GM19395 (cell line): Measurements from ENCODE around the gene RIN3.

ENCODE experiments used
- ATAC-seq: cut with Tn5 transposase; IDR thresholded peaks from one replicate; pipeline ENCODE4 v1.9.1; 2021; ENCODE audit warnings: mild to moderate bottlenecking, moderate library complexity; ENCODE audit not compliant: unreplicated experiment

RIN3 gene

DNA sequence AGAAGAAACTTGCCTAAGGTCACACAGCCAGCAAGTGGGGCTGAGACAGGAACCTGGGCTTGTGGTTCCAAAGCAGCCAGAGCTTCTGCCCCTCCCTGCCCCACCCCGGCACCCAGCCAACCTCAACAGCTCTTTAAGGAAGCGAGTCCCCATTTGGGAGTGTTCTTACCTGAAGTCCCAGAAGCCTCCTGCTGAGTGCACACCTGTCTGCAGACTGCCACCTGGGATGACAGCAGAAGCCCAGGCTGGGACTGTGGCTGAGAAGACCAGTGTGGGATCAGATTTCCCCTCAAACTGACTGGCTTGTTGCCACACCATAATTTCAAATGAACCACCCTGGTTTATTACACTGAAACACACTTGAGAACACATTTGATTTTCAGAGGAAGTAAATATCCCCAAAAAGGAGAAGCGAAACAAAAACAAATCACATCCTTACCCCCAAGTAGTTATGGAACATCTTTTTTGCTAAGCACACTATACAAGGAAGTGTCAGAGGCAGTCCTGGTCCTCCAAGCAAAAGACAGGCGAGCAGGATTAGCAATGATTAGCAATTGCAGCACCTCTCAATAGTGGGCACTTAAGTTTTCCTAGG, 6.3 kb upstream of the RIN3 start:
- ATAC-seq = peak; percentile 60

DNA sequence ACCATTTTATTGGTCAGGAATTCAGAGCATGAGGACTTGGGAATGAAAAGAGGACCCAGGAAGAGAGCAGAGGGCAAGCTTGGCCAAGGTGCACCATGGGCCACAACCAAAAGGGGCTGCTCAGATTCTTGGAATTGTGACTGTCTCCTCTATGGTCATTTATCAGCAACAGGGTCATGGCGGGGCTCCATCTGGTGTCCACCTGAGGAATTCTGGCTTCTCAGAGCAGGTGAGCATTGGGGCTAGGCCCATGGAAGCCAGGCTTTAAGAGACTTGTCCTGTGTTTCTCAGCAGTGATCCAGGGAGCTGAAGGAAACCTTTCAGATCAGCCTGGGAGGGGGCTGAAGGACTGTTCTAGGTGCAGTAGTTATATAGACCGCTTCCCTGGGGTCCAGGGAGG, 2.6 kb upstream of the RIN3 start:
- ATAC-seq = no peak

DNA sequence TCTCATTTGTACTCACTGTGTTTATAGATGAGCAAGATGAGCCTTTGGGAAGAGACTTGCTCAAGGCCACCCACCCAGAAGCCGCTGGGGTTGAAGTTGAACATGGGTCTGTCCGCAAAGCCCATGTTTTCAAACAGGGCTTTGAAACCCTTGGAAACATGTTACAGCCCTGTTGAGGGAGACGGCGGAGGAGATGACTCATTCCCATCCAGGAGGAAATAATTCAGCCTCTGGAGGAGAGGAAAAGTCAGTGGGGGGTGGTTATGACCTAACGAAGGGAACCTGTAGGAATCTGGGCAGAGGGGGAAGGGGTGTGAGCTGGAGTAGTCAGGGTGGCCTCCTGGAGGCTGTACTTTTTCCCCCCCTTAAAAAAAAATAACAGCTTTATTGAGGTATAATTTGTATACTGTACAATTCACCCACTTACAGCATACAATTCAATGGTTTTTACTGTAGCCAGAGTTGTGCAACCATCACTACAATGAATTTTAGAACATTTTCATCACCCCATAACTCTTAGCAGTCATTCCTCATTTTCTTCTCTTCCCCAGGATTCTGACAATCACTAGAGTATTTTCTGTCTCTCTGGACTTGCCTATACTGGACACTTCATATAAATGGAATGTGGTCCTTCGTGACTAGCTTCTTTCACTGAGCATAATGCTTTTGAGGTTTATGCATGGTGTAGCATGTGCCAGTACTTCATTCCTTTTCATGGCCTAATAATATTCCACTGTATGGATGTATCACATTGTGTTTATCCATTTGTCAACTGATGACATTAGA, 1.9 kb upstream of the RIN3 start:
- ATAC-seq = no peak

DNA sequence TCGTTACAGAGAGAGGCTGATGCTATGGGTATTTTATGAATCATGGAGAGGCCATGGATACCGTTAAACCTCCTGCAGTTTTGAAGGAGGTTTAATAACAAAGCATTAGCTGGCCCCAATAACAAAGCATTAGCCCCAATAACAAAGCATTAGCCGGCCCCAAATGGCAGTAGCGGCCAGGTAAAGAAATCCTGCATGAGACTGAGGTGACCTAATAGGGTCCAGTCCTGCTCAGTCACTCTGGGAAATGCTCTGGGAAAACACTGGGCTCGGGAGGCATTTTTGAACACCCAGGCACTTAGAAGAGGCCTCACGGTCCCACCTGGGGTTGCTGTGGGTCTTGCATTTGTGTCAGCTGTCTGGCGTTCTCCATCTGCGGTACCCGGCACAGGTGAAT, 776 bp upstream of the RIN3 start:
- ATAC-seq = no peak

DNA sequence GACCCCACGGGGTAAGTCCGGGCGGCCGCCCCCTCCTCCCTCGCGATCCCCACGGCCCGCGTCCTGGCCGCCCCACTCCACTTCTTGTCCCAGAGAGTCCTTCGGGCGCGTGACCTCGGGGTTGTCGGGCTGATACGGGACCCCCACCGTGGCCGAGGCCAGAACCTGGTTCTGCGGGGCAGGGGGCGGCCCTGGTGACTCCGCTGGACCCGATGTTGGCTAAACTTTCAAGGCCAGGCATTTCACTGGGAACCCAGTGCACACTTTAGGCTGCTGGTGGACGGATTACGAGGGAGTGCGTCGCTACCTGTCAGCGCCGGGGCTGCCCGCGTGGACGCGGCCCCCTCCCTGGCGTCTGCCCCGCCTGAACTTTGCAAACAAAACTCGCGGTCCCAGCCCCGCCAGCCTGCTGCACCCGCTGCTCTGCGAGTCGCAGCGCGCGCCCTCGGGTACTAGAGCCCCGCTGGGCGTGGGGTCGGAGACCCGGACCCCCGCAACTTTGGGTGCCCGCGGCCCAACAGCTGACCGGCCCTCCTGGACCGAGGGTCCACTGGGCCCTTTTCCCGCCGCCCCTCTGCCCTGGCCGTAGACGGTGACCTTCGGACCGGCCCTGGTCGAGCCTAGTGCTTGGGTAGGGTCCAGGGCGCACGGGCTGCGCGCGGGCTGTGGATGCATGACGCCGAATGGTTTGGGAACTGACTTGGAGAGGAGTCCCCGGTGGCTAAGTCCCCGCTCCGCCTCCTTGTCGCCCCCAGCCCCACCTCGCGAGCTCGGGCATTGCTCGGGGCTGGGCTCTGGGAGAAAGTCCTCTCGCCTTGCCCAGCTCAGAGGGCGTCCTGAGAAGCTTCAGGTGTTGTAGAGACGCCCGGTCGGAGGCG, 624 bp downstream of the RIN3 start:
- ATAC-seq = peak; percentile 40

DNA sequence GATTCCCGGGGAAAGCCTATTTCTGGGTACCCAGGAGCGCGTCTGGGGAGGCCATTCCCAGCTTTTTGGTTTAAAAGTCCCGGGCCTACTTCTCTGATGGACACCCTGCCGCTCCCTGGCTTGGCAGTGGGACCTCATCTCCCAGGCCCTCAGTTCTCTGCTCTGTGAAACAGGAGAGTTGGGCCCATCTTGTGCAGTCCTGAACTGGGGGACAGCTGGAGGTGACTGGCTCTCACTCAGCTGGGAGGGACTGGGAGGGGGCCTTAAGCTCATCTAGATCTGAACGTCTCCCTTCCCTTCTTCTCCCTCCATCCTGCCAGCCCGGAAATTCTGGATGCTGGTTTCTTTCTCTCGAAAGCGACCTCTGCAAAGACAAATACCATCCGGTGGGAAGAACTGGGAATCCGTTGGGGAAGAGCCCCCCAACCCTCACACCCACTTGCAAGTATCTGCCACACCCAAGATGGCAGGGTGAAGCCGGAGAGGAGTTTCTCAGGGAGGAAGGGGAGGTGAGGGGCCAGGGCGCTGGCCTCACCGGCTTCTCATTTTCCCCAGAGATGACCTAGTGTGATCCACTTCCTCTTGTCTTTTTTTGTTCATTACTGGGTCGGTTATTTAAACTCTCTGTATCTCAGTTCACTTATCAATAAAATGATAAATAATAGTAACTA, 1.4 kb downstream of the RIN3 start:
- ATAC-seq = no peak

DNA sequence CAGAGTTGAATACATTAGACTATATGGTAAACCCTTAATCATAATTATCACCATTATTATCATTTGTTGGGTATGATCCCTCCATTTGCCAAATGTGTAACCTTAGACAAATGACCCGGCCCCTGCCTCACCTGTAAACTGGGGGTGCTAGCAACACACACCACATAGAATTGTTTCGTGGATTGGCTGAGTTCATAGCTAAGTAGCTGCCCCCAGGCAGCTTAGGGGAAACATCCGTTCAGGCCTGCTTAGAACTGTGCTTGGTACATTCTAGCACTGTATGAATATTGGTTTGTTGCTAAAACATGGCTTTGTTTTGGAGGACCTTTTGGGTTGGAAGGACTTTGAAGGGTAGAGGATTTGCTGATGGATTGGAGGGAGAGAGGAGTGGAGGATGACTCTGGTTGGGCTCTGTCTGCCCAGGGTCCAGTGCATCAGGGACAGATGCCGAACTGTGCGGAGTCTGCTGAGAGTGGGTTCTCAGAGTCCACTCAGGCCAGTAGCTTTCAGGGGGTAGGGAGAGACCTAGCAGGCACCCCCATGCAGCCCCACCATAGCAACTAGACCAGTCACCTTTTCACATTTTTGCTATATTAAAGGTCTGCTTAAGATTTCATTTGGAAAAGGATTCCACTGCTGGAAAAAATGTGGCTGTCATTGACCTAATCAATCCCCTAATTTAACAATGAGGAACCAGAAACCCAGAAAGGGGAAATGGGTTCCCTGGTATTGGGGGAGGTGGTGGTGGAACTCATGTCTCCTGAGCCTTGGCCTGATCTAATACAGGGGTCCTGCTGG, 2.2 kb downstream of the RIN3 start:
- ATAC-seq = no peak

DNA sequence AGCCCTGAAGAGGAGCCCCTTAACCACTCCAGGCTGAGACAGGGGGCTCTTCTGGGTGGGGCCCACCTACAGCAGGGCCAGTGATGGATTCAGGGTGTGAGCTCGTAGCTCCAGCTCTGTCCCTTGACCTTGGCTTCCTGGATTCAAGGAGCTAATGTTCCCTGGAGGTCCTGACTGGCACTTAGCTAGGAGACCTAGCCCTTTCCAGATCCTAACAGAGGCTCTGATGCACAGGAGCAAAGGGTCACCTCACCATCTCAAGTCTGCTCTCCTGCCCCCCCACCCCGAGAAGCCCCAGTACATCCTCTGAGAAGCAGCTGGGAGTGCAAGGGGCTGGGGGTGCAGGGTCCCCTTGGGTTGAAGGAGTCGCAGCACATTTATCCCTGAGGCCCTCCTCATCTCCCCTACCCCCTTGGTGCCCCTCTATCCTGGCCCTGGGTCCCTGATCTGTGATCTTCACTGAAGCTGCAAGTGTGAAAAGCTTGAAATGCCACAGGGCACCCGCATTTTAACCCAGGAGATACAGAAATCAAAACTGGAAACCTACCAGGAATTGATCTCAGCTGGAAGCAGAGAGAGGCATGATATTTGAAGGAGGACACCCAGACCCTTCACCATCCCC, 2.9 kb downstream of the RIN3 start:
- ATAC-seq = no peak

DNA sequence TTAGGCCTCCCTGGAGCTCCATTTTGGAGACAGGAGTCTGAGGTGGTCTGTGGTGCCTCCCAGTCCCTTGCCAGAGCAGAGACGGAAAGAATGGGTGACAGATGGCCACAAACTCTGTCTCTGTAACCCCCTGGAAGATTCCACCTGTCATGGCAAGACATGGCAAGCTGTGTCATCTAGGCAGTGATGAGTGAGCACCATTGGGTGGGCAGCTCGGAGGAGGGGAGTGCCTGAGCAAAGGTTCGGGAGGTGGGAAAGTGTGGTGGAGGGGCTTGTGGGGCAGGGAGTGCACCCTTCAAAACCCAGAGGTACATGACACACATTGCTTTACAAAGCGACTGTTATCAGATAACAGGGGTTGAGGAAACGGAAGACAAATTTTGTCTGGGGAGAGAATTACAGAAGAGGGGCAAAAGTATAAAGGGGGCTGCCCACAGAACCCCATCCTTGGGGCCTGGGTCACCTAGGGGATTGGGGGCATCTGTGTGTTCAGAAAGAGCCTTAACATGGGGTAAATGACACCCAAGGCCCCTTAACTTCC, 3.5 kb downstream of the RIN3 start:
- ATAC-seq = no peak

DNA sequence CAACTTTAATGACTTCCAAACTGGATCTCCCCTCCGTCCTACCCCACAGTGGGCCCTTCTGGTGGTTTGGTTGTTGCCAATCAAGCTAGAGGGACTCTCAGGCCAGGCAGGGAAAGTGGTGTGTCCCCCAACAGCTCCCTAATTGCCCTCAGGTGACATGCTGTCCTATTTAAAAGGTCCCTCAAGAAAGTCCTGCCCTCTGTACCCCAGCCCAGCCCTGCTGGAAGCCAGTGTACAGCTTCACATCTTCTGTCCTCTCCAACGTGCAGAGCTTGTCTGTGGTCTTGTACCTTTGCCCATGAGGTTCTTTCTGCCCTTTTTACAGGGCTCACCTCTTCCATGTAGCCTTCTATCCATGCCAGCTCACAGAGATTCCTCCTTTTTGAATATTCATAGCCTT, 4.2 kb downstream of the RIN3 start:
- no peak for ATAC-seq

DNA sequence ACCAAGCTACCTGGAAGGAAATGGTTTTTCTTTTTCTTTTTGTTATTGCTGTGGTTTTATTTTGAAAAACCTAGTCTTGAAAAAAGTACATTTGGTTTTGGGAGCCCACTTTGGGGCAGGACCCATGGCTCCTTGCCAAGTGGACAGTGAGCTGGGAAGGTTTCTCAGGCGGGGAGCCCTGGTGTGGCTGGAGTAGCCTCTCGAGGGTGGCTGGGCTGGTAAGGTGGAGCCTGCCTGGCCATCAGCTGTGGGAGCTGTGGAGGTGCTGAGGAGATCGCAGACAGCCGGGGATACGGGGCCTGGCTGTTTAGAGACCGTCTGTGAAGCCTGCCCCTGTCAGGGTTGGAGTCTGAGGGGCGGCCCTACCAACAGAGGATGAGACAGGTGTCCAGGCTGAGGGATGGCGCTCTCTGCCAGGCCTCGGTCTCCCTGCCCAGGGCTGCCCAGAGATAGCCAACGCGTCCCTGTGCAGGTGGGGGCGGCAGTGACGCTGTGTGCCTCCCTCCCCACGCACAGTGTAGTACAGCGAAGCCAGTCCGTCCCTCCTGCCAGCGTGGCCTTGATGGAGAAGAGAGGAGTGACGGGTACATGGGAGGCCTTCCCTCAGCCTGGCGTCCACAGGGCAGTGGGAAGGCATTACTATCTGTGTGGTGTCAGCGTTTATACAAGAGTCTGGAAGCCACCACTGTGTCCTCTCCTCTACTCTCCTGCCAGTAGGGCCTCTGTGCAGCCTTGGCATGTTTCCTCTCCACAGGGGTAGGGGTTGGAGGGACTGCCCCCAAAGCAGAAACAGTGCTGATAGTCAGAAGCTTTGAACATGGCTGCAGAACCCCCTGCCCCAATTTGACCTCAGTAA, 5.9 kb downstream of the RIN3 start:
- ATAC-seq = no peak

DNA sequence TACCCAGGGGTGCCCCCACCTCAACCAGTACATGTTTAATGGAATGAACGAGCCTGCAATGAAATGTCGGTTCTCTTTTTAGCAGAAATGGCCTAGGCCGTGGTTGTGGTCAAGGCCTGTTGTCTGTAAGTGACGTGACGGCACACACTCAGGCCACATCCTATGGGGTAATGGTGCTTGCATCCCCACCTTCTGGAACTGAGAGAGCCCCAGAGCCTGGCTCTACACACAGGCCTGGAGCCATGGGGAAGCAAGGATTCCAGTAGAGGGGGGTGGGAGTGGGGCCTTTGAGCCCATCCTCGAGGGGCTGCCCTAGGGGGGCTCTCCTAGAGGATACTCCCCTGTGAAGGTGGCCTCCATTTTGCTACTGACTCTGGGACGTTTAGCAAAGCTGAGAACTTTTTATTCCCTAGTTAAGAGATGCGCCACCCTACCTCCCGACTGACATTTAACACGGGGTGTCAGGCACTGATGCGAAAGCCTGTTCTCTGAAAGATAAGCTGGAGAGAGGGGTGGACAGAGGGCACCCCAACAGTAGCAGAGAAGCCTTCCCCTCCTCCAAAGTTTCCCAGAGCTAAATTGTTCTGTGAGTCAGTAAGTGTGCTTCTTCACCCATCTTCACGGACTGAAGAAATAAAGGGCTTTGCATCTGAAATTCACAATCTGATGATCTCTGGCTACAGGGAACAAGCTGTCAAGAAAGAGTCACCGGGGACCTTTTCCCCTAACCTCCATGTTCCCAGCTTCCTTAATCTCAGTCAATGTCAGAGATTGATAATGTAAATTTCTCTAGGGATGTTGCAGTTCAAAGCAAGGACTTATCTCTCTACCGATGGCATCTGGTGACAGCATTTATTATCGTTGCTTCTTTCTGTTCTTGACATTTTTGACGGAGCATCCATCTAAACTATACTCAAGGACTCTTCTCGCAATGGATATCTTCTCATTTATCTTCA, 6.8 kb downstream of the RIN3 start:
- ATAC-seq = no peak

DNA sequence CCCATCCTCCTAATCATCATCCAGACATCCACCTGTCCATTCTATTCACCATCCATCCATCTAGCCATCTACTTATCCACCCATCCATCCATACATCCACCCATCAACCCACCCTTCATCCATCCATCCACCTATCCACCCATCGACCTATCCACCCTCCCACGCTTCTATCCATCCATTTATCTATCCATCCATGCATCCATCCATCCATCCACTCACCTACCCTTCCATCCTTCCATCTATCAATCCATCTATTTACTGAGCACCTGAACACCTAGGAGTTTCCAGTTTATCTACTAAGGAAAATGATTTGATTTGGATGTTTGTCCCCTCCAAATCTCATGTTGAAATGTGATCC, 7.5 kb downstream of the RIN3 start:
- ATAC-seq = no peak

DNA sequence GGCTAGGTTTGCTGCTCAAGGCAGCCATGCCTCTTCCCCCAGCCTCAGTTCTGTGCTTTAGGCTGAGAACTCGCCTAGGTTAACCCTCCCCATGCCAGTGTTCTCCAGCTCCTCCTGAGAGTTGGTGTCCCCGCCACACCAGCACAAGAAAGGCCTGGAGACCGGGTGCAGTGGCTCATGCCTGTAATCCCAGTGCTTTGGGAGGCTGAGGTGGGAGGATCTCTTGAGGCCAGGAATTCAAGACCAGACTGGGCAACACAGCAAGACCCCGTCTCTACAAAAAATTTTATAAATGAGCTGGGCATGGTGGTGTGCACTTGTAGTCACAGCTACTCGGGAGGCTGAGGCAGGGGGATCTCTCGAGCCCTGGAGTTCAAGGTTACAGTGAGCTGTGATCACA, 10.2 kb downstream of the RIN3 start:
- no peak for ATAC-seq

DNA sequence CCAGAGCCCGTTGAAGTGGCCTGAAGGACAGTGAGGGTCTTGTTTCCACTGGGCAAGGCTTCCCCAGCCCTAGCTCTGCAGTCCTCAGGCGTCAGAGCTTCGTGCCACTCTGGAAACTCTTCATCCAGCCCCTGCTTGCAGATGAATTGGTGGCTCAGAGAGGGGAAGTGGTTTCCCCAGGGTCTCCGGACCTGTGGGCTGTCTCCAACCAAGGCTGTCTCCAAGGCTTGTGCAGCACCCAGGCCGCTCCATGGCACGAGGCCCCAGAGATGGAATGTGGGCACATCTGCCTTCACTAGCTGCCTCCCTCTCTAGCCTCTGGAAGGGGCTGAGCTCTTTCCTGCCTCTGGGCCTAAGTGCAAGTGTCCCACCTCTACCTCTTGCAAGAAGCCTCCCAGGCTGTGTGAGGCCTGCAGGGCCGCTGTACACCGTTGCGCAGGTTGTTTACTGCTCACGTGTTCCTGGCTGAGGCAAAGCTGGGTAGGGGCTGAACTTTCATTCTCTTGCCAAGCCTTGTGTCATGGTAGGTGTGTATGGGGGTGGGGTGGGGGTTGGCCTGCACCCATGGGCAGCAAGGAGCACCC, 11.1 kb downstream of the RIN3 start:
- no peak for ATAC-seq

DNA sequence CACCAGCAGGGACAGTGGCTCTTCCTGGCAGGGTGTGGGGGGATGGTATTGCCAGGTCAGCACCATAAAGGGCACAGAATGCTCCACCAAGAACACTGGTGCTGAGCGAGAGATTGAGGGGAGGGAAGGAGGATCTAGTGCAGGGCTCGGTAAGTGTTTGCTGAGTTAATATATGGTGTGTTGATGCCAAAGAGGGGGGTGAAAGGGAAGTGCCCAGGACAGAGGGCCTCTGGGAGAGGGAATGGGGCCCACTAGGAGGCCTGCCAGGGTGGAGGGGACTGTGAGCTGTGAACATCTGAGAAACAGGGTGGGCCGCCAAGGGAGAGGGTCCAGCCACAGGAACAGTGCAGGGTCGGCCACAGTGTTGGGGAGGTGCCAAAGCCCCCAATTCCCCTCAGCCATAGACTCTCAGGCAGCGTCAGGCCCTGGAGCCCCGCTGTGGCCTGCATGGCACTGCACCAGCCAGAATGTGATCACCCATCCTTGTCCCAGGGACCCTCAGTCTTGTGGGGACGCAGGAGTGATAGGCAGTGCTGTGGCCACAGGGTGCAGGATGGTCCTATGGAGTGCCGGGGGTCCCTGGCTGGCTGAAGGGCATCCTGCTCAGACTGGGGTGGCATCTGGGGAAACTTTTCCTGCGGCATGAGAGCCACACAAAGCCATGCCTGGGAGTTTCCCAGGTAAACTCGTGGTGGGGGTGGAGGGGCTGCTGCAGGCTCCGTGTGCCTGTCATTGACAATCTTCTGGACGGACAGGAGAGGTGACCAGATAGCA, 11.9 kb downstream of the RIN3 start:
- ATAC-seq = no peak

DNA sequence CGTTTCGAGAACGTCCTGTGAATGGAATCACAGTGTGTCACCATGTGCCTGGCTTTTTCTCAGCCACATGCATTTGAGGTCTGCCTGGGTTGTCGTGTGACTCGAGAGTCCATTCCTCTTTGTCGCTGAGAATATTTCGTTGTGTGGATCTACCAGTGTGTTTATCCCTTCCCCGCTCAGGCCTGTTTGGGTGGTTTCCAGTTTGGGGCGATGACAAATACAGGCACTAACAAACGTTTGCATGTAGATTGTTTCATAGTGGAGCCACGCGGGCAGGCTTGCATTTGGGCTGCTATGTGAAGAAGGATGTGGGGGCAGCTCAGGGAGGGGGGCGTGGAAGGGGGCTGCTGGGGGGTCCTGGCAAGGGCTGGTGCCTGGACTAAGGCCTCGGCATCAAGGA, 14.1 kb downstream of the RIN3 start:
- no peak for ATAC-seq
